Activated CD8-positive, alpha-beta memory T cell treated with anti-CD3 and anti-CD28 coated beads for 48 hours (primary cell): ENCODE measurements around the gene ARHGAP18.

ENCODE experiments used
- DNase-seq, 3 experiments: peaks; one replicate each; pipeline ENCODE4 v3.0.0-alpha.2; 2020; ENCODE audit warnings: low read depth in 2 of 3, low spot score in 2 of 3

Gene ARHGAP18

GRCh38 chr6:129544892-129545612, 164.9 kb downstream of the ARHGAP18 start:
- DNase-seq: no peak

- DNase-seq: no peak
These were observed 166.0 kb downstream of the ARHGAP18 start for GRCh38 chr6:129543981-129544380.

- no peak for DNase-seq
These were observed 167.3 kb downstream of the ARHGAP18 start for GRCh38 chr6:129542705-129543104.

- no peak for DNase-seq
These were observed 170.9 kb downstream of the ARHGAP18 start for GRCh38 chr6:129539032-129539431.

GRCh38 chr6:129536271-129536670, 173.7 kb downstream of the ARHGAP18 start:
- DNase-seq: no peak

GRCh38 chr6:129534926-129535325, 175.1 kb downstream of the ARHGAP18 start:
- no peak for DNase-seq
